ENCODE results near the gene ARFRP1.
"Not testable (repeated sequence)": the region's sequence is repeated elsewhere in the genome, so short reads cannot be mapped to it uniquely, and the experiment has no call there.

ARFRP1 gene

GRCh38 chr20:63655249-63655648, 52.5 kb downstream of the ARFRP1 start:
- DNase-seq (ENCODE audit: low spot score) = no peak

- no peak for DNase-seq (ENCODE audit: low spot score)
These were observed 53.7 kb downstream of the ARFRP1 start for GRCh38 chr20:63653974-63654668.

GRCh38 chr20:63653041-63653973, 54.5 kb downstream of the ARFRP1 start, which contains the start of gene STMN3:
STMN3 (minus strand) TSS chr20:63653424; CDS start chr20:63653345, 79 bp downstream.
- DNase-seq (ENCODE audit: low spot score) = peak; percentile 96

- peak; percentile 67 for DNase-seq (ENCODE audit: low spot score)
These were observed 55.4 kb downstream of the ARFRP1 start for GRCh38 chr20:63652192-63652980.

- DNase-seq (ENCODE audit: low spot score) = no peak
These were observed 55.9 kb downstream of the ARFRP1 start for GRCh38 chr20:63651942-63652191.

- DNase-seq (ENCODE audit: low spot score) = not testable (repeated sequence)
These were observed 57.3 kb downstream of the ARFRP1 start for GRCh38 chr20:63650486-63650885.

- no peak for DNase-seq (ENCODE audit: low spot score)
These were observed 58.7 kb downstream of the ARFRP1 start for GRCh38 chr20:63648895-63649589.
